OCI-LY1 (cell line): ENCODE data around the gene OLFML2B.

Experiments used
- EZH2 ChIP-seq: fragments of 200-600 bp; sonication (generic), shearing (Covaris generic); IDR thresholded peaks from 2 replicates; pipeline ENCODE4 v1.8.0; 2017; ENCODE audit warnings: borderline replicate concordance, mixed run types, mild to moderate bottlenecking, antibody characterized with exemption, low read length, moderate library complexity, mixed read lengths
- TF ChIP-seq, protein P1 (sequence below): fragments of 200-600 bp; sonication (generic), shearing (Covaris generic); IDR thresholded peaks from 2 replicates; pipeline ENCODE4 v1.5.1; 2017; ENCODE audit warnings: mild to moderate bottlenecking, antibody characterized with exemption, low read length, moderate library complexity, mixed read lengths

- TF ChIP-seq, protein P1, sequence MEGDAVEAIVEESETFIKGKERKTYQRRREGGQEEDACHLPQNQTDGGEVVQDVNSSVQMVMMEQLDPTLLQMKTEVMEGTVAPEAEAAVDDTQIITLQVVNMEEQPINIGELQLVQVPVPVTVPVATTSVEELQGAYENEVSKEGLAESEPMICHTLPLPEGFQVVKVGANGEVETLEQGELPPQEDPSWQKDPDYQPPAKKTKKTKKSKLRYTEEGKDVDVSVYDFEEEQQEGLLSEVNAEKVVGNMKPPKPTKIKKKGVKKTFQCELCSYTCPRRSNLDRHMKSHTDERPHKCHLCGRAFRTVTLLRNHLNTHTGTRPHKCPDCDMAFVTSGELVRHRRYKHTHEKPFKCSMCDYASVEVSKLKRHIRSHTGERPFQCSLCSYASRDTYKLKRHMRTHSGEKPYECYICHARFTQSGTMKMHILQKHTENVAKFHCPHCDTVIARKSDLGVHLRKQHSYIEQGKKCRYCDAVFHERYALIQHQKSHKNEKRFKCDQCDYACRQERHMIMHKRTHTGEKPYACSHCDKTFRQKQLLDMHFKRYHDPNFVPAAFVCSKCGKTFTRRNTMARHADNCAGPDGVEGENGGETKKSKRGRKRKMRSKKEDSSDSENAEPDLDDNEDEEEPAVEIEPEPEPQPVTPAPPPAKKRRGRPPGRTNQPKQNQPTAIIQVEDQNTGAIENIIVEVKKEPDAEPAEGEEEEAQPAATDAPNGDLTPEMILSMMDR: no peak
- no peak for TF ChIP-seq EZH2
These were observed 46.6 kb upstream of the OLFML2B start for GRCh38 chr1:162070094-162070748.
